Fibroblast of skin of right quadriceps (primary cell): ENCODE results near the gene SNX4.
A peak's percentile ranks its signal among the peaks of the same experiment; 100 is the strongest.

Source experiments
- DNase-seq: peaks from one replicate; pipeline ENCODE4 v3.0.0-alpha.2; 2013

Gene SNX4

GRCh38 chr3:125401402-125401801 lies 118.6 kb downstream of the SNX4 start:
- peak; percentile 71 for DNase-seq

GRCh38 chr3:125398952-125399351 lies 121.0 kb downstream of the SNX4 start:
- DNase-seq = no peak
